Bronchial epithelial cell (primary cell): ENCODE results near the gene SPAG17. TPM values are rescaled to one million over a fixed set of nuclear protein-coding genes. Genes with fewer than 3 reads are reported as not detected.

Experiments
- DNase-seq: peaks from one replicate; pipeline ENCODE4 v3.0.0-alpha.2; 2010; ENCODE audit warnings: low read depth
- FAIRE-seq: peaks from 2 replicates; lab custom pipeline; 2011; peaks lifted over from hg19 to GRCh38; lab: Jason Lieb, UNC
- H3K27me3 ChIP-seq: 2 replicates; pipeline ENCODE4 v1.5.1; 2011; ENCODE audit warnings: low read length; ENCODE audit not compliant: control insufficient read depth, insufficient read depth
- H3K36me3 ChIP-seq: 2 replicates; pipeline ENCODE4 v1.5.1; 2011; ENCODE audit warnings: low read length; ENCODE audit not compliant: control insufficient read depth, insufficient read depth
- H3K4me3 ChIP-seq: 2 replicates; pipeline ENCODE4 v1.5.1; 2011; ENCODE audit warnings: mild to moderate bottlenecking, low read depth, low read length, control low read depth
- CTCF ChIP-seq: IDR thresholded peaks from 2 replicates; pipeline ENCODE4 v1.5.1; 2011; ENCODE audit warnings: mild to moderate bottlenecking, moderate library complexity, low read length, control low read depth, inconsistent platforms; ENCODE audit not compliant: insufficient read depth, severe bottlenecking
- total RNA-seq: library from RNA; depleted of rRNA; stranded (reverse); fragments of >200 nt; gene quantifications from 2 replicates; pipeline ENCODE4 v1.2.1, GENCODE V29; 2014

Gene SPAG17
- total RNA-seq, 1 donor from 2014 or later = under 0.01 TPM

GRCh38 chr1:118099686-118100085, 85.3 kb downstream of the SPAG17 start:
- no peak for TF ChIP-seq CTCF
- H3K27me3 ChIP-seq = peaks cover 2% of the 10 kb centered on the region
- DNase-seq (no peak), FAIRE-seq (no peak)
- no peaks in the 10 kb centered on the region for H3K36me3 ChIP-seq
- no peak overlapping the region for H3K4me3 ChIP-seq

- no peaks in the 10 kb centered on the region for H3K36me3 ChIP-seq
- DNase-seq (peak; percentile 42), FAIRE-seq (no peak)
These were observed 87.2 kb downstream of the SPAG17 start for GRCh38 chr1:118097622-118098348.

GRCh38 chr1:118093017-118093416, 92.0 kb downstream of the SPAG17 start:
- DNase-seq (no peak), FAIRE-seq (no peak)
- TF ChIP-seq CTCF = no peak
- Histone ChIP-seq H3K27me3 (peaks cover 3% of the 10 kb centered on the region), H3K36me3 (no peaks in the 10 kb centered on the region), H3K4me3 (no peak overlapping the region)

More at GRCh38 chr1:118097622-118098348, 87.2 kb downstream of the SPAG17 start:
- H3K27me3 ChIP-seq = peaks cover 3% of the 10 kb centered on the region
- no peak for TF ChIP-seq CTCF
- no peak overlapping the region for H3K4me3 ChIP-seq

- TF ChIP-seq CTCF = no peak
- Histone ChIP-seq H3K36me3 (no peaks in the 10 kb centered on the region), H3K27me3 (peaks cover 2% of the 10 kb centered on the region), H3K4me3 (no peak overlapping the region)
- FAIRE-seq (no peak), DNase-seq (no peak)
These were observed 94.9 kb downstream of the SPAG17 start for GRCh38 chr1:118090130-118090529.

GRCh38 chr1:118085365-118085764, 99.7 kb downstream of the SPAG17 start:
- no peak for DNase-seq
- Histone ChIP-seq H3K36me3 (no peaks in the 10 kb centered on the region), H3K27me3 (no peaks in the 10 kb centered on the region), H3K4me3 (no peak overlapping the region)
- no peak for TF ChIP-seq CTCF
- no peak for FAIRE-seq

GRCh38 chr1:118084400-118084799, 100.6 kb downstream of the SPAG17 start:
- Histone ChIP-seq H3K36me3 (no peaks in the 10 kb centered on the region), H3K27me3 (no peaks in the 10 kb centered on the region), H3K4me3 (no peak overlapping the region)
- TF ChIP-seq CTCF = no peak
- DNase-seq (no peak), FAIRE-seq (no peak)
